Endothelial cell of umbilical vein (primary cell): ENCODE results near the gene OSBPL8. TPM values are rescaled to one million over a fixed set of nuclear protein-coding genes. Genes with fewer than 3 reads are reported as not detected.

ENCODE experiments used
- BruUV-seq: library from RNA; stranded (reverse); fragments of 400-500 nt; replicated peaks from 2 replicates; lab custom pipeline; 2021; lab: Mats Ljungman, UMichigan
- CTCF ChIA-PET: fragments of 300-600, 350-600 bp; sonication (Branson Sonifier 250); formaldehyde crosslinking; loops from one replicate; lab custom pipeline; 2021; ENCODE audit warnings: antibody characterized with exemption, inconsistent platforms; lab: Charles Lee
- POLR2A ChIA-PET: fragments of 300-600, 350-600 bp; sonication (Branson Sonifier 250); formaldehyde crosslinking; loops from one replicate; lab custom pipeline; 2021; ENCODE audit warnings: antibody characterized with exemption, inconsistent platforms; lab: Charles Lee
- DNase-seq: peaks from one replicate; pipeline ENCODE4 v3.0.0-alpha.2; 2011; ENCODE audit warnings: low read depth, low spot score
- FAIRE-seq: peaks from 2 replicates; lab custom pipeline; 2011; peaks lifted over from hg19 to GRCh38; lab: Jason Lieb, UNC
- H2AFZ ChIP-seq: 2 replicates; pipeline ENCODE4 v1.6.0; 2012; ENCODE audit warnings: low read depth, low read length, control low read depth, inconsistent platforms
- H3K27ac ChIP-seq: 2 replicates; pipeline ENCODE4 v1.5.1; 2011; ENCODE audit warnings: low read depth, mild to moderate bottlenecking, control low read depth, low read length, moderate library complexity; ENCODE audit not compliant: insufficient read depth
- H3K27me3 ChIP-seq, 2 experiments: 2 replicates each; pipeline versions ENCODE4 v1.6.0 to v1.6.1; 2011; ENCODE audit warnings: low read length in 2 of 2, mixed read lengths in 1 of 2; ENCODE audit not compliant: control insufficient read depth in 2 of 2, insufficient read depth in 2 of 2
- H3K36me3 ChIP-seq, 2 experiments: 2 replicates in 1 of 2; 3 replicates in 1 of 2; pipeline ENCODE4 v1.5.1; 2011; ENCODE audit warnings: low read length in 2 of 2, mild to moderate bottlenecking in 1 of 2, moderate library complexity in 1 of 2; ENCODE audit not compliant: control insufficient read depth in 2 of 2, insufficient read depth in 2 of 2; ENCODE audit errors: extremely low read depth in 1 of 2
- H3K4me1 ChIP-seq: 3 replicates; pipeline ENCODE4 v1.5.1; 2011; ENCODE audit warnings: mild to moderate bottlenecking, low read length; ENCODE audit not compliant: control insufficient read depth, insufficient read depth; ENCODE audit errors: extremely low read depth
- H3K4me2 ChIP-seq: 2 replicates; pipeline ENCODE4 v1.6.1; 2011; ENCODE audit warnings: low read length, control low read depth, mixed read lengths; ENCODE audit not compliant: insufficient read depth
- H3K4me3 ChIP-seq, 3 experiments: fragments of 200-600 bp in 1 of 3; sonication (generic), shearing (Covaris generic) in 1 of 3; replicated peaks in 1 of 3; 2 replicates each; pipeline ENCODE4 v1.5.1; 2011 to 2016; ENCODE audit warnings: control low read depth in 3 of 3, low read length in 3 of 3, mild to moderate bottlenecking in 2 of 3, inconsistent platforms in 1 of 3, low read depth in 1 of 3, moderate library complexity in 1 of 3; ENCODE audit not compliant: insufficient read depth in 1 of 3
- H3K79me2 ChIP-seq: 2 replicates; pipeline ENCODE4 v1.6.0; 2012; ENCODE audit warnings: low read length, inconsistent platforms; ENCODE audit not compliant: control insufficient read depth, insufficient read depth
- H3K9ac ChIP-seq: replicated peaks from 2 replicates; pipeline ENCODE3; 2011; ENCODE audit warnings: low read length, control low read depth; ENCODE audit not compliant: insufficient read depth; ENCODE audit errors: extremely low read depth
- H3K9me1 ChIP-seq: replicated peaks from 3 replicates; pipeline ENCODE4 v1.6.0; 2011; ENCODE audit warnings: mild to moderate bottlenecking, low read length; ENCODE audit not compliant: control insufficient read depth, insufficient read depth; ENCODE audit errors: extremely low read depth
- H3K9me3 ChIP-seq: replicated peaks from 2 replicates; pipeline ENCODE4 v1.5.1; 2012; ENCODE audit warnings: low read length, inconsistent platforms; ENCODE audit not compliant: control insufficient read depth, insufficient read depth
- H4K20me1 ChIP-seq: replicated peaks from 2 replicates; pipeline ENCODE3; 2011; ENCODE audit warnings: mild to moderate bottlenecking, low read length; ENCODE audit not compliant: control insufficient read depth, insufficient read depth; ENCODE audit errors: extremely low read depth
- CTCF ChIP-seq, 2 donors: IDR thresholded peaks; 1 replicate in 1 of 2; 2 replicates in 1 of 2; pipeline ENCODE4 v1.5.1; 2011; ENCODE audit warnings: low read length in 2 of 2, mild to moderate bottlenecking in 2 of 2, moderate library complexity in 2 of 2, control low read depth in 1 of 2, inconsistent platforms in 1 of 2, low read depth in 1 of 2; ENCODE audit not compliant: insufficient read depth in 1 of 2; ENCODE audit errors: extremely low read depth in 1 of 2
- EZH2 ChIP-seq: IDR thresholded peaks from 2 replicates; pipeline ENCODE4 v1.6.1; 2012; ENCODE audit warnings: borderline replicate concordance, low read depth, mild to moderate bottlenecking, moderate library complexity, low read length, inconsistent platforms; ENCODE audit not compliant: severe bottlenecking
- FOS ChIP-seq: IDR thresholded peaks from 2 replicates; pipeline ENCODE4 v1.6.1; 2011; ENCODE audit warnings: mild to moderate bottlenecking, low read length, moderate library complexity, borderline replicate concordance; ENCODE audit not compliant: insufficient read depth
- GATA2 ChIP-seq: IDR thresholded peaks from 2 replicates; pipeline ENCODE4 v1.7.0; 2011; ENCODE audit warnings: low read depth, mild to moderate bottlenecking, moderate library complexity, mixed read lengths, low read length; ENCODE audit not compliant: insufficient read length, insufficient read depth
- JUN ChIP-seq: IDR thresholded peaks from 2 replicates; pipeline ENCODE4 v1.6.1; 2011; ENCODE audit warnings: borderline replicate concordance, low read depth; ENCODE audit not compliant: insufficient read length, insufficient read depth
- MAX ChIP-seq: IDR thresholded peaks from 2 replicates; pipeline ENCODE4 v1.6.1; 2011; ENCODE audit not compliant: insufficient read depth, insufficient read length
- MYC ChIP-seq: IDR thresholded peaks from one replicate; pipeline ENCODE4 v1.6.1; 2011; ENCODE audit warnings: mild to moderate bottlenecking, low read depth, low read length
- POLR2A ChIP-seq: IDR thresholded peaks from 2 replicates; pipeline ENCODE4 v1.6.1; 2012; ENCODE audit warnings: low read depth, mild to moderate bottlenecking, control low read depth, low read length
- POLR2AphosphoS5 ChIP-seq: IDR thresholded peaks from 2 replicates; pipeline ENCODE4 v1.6.1; 2012; ENCODE audit warnings: low read depth, mild to moderate bottlenecking, control low read depth, low read length, moderate library complexity; ENCODE audit not compliant: insufficient read depth
- dilution Hi-C: fragments of 300-500 bp; cut with MboI; formaldehyde crosslinking; loops from one replicate; pipeline ENCODE4 v1.15.0; 2019; ENCODE audit warnings: low sequenced_read_pairs; ENCODE audit not compliant: extremely low pct_ligation_motif_present
- intact Hi-C: fragments of 100-400 bp; cut with micrococcal nuclease; formaldehyde crosslinking; loops from one replicate; pipeline ENCODE4 v1.10.0; 2022
- polyA plus RNA-seq, 4 experiments: library from polyadenylated mRNA; depleted of rRNA in 3 of 4; stranded (reverse) in 3 of 4; unstranded in 1 of 4; fragments of >200 nt; gene quantifications; 2 replicates each; pipeline versions ENCODE4 v1.2.1 to v1.2.3, GENCODE V29; 2011 to 2012; ENCODE audit warnings: missing spikeins in 1 of 4
- total RNA-seq: library from RNA; stranded (reverse); gene quantifications from 2 replicates; pipeline ENCODE4 v1.2.3, GENCODE V29; 2021

OSBPL8 gene
- total and polyA plus RNA-seq, 2 donors (not counting 3 experiments of a cell fraction or from before 2014, with no cell fraction given), result 10.3 to 47.6 TPM

GRCh38 chr12:76552343-76552938 is 7.1 kb downstream of the OSBPL8 start:
- POLR2A ChIA-PET, result no interaction called here
- no peak for FAIRE-seq
- intact Hi-C loops, result no loop called here

More at GRCh38 chr12:76552343-76552938, 7.1 kb downstream of the OSBPL8 start:
- Histone ChIP-seq H3K9me3 (no peaks in the 10 kb centered on the region), H3K27ac (no peak overlapping the region), H3K4me3 (no peak overlapping the region), H3K27me3 (no peaks in the 10 kb centered on the region), H3K9ac (no peak overlapping the region), H2AFZ (no peak overlapping the region), H4K20me1 (no peaks in the 10 kb centered on the region), H3K4me2 (no peak overlapping the region), H3K9me1 (no peaks in the 10 kb centered on the region), H3K4me1 (peaks cover 26% of the 10 kb centered on the region), H3K36me3 (no peaks in the 10 kb centered on the region), H3K79me2 (peaks cover 42% of the 10 kb centered on the region)
- no TSS peak for BruUV-seq
- CTCF ChIA-PET, result interaction anchor here (1.3 kb wide), 1 partner anchor 34 kb away, joined by 3 read pairs; no protein-coding TSS in a partner anchor
- TF ChIP-seq CTCF (IDR thresholded peaks at IDR 0.05; ENCODE audit: extremely low read depth in 1 of 2, insufficient read depth in 1 of 2, low read depth in 1 of 2, low read length in 2 of 2), result no peak
- no peak for TF ChIP-seq EZH2
- TF ChIP-seq FOS, result no peak
- no peak for TF ChIP-seq MAX
- TF ChIP-seq MYC, result no peak
- no peak for TF ChIP-seq POLR2AphosphoS5
- no peak for TF ChIP-seq GATA2
- no peak for TF ChIP-seq JUN
- no peak for TF ChIP-seq POLR2A
- no peak for DNase-seq
- dilution Hi-C loops, result no loop called here
